H1 (cell line): ENCODE data around the gene ITGB2. TPM values are rescaled to one million over a fixed set of nuclear protein-coding genes. Genes with fewer than 3 reads are reported as not detected.

Source experiments
- CTCF ChIA-PET: fragments of 300-600 bp; sonication (Branson Sonifier 250); formaldehyde crosslinking; loops from one replicate; lab custom pipeline; 2021; ENCODE audit not compliant: partially characterized antibody; lab: Charles Lee
- POLR2A ChIA-PET: fragments of 300-600 bp; sonication (Branson Sonifier 250); formaldehyde crosslinking; loops from one replicate; lab custom pipeline; 2021; ENCODE audit warnings: inconsistent platforms; ENCODE audit not compliant: partially characterized antibody; lab: Charles Lee
- DNase-seq, 2 experiments: peaks; one replicate each; pipeline versions ENCODE4 v3.0.0 to v3.0.0-alpha.2; 2010 to 2022; ENCODE audit warnings: low spot score in 2 of 2, low read depth in 1 of 2, mixed read lengths in 1 of 2
- FAIRE-seq: peaks from 2 replicates; lab custom pipeline; 2011; peaks lifted over from hg19 to GRCh38; lab: Jason Lieb, UNC
- H2AFZ ChIP-seq: 2 replicates; pipeline ENCODE4 v1.8.1; 2012; ENCODE audit warnings: low read length, inconsistent platforms
- H2AK5ac ChIP-seq: 2 replicates; pipeline ENCODE4 v1.6.1; 2013; ENCODE audit warnings: low read depth, low read length
- H2BK120ac ChIP-seq: replicated peaks from 2 replicates; pipeline ENCODE3; 2013; ENCODE audit warnings: low read depth, low read length, inconsistent platforms
- H2BK12ac ChIP-seq: 2 replicates; pipeline ENCODE4 v1.6.1; 2013; ENCODE audit warnings: low read depth, low read length
- H2BK15ac ChIP-seq: 2 replicates; pipeline ENCODE4 v1.6.1; 2013; ENCODE audit warnings: low read length
- H2BK20ac ChIP-seq: 2 replicates; pipeline ENCODE4 v1.6.1; 2013; ENCODE audit warnings: low read length
- H2BK5ac ChIP-seq: 2 replicates; pipeline ENCODE4 v1.6.1; 2013; ENCODE audit warnings: low read depth, low read length
- H3K14ac ChIP-seq: 2 replicates; pipeline ENCODE4 v1.6.1; 2013; ENCODE audit warnings: inconsistent platforms; ENCODE audit not compliant: insufficient read length
- H3K18ac ChIP-seq: 2 replicates; pipeline ENCODE4 v1.6.1; 2013; ENCODE audit warnings: low read length; ENCODE audit errors: extremely low read depth
- H3K23ac ChIP-seq: 2 replicates; pipeline ENCODE4 v1.6.1; 2013; ENCODE audit warnings: inconsistent platforms; ENCODE audit not compliant: insufficient read length
- H3K23me2 ChIP-seq: 2 replicates; pipeline ENCODE4 v1.6.1; 2013; ENCODE audit warnings: low read depth, low read length
- H3K27ac ChIP-seq: 2 replicates; pipeline ENCODE4 v1.6.1; 2011; ENCODE audit warnings: low read depth, low read length, inconsistent platforms
- H3K27me3 ChIP-seq, 4 experiments: replicated peaks in 1 of 4; 1 replicate in 1 of 4; 2 replicates in 3 of 4; pipeline versions ENCODE4 v1.6.1 to v1.8.1; 2011 to 2013; ENCODE audit warnings: low read length in 3 of 4, mild to moderate bottlenecking in 3 of 4, inconsistent platforms in 2 of 4, mixed read lengths in 2 of 4, moderate library complexity in 1 of 4; ENCODE audit not compliant: control insufficient read depth in 3 of 4, insufficient read depth in 3 of 4; ENCODE audit errors: extremely low read depth in 1 of 4
- H3K36me3 ChIP-seq, 4 experiments: 2 replicates each; pipeline versions ENCODE4 v1.6.1 to v1.8.1; 2011 to 2013; ENCODE audit warnings: mild to moderate bottlenecking in 4 of 4, low read length in 3 of 4, moderate library complexity in 2 of 4, control low read depth in 1 of 4, inconsistent platforms in 1 of 4; ENCODE audit not compliant: insufficient read depth in 4 of 4, control insufficient read depth in 2 of 4
- H3K4ac ChIP-seq: replicated peaks from 2 replicates; pipeline ENCODE3; 2013; ENCODE audit warnings: low read length, low read depth, mixed read lengths, inconsistent platforms; ENCODE audit not compliant: insufficient read length
- H3K4me1 ChIP-seq, 4 experiments: replicated peaks in 1 of 4; 1 replicate in 1 of 4; 2 replicates in 3 of 4; pipeline versions ENCODE4 v1.6.1 to v1.8.1; 2011 to 2013; ENCODE audit warnings: low read length in 3 of 4, inconsistent platforms in 2 of 4, mixed read lengths in 1 of 4; ENCODE audit not compliant: insufficient read depth in 4 of 4, control insufficient read depth in 3 of 4
- H3K4me2 ChIP-seq, 2 experiments: 2 replicates each; pipeline versions ENCODE4 v1.6.1 to v1.8.1; 2011 to 2013; ENCODE audit warnings: low read depth in 2 of 2, low read length in 2 of 2, control low read depth in 1 of 2, inconsistent platforms in 1 of 2, mild to moderate bottlenecking in 1 of 2; ENCODE audit not compliant: insufficient read depth in 1 of 2
- H3K4me3 ChIP-seq, 4 experiments: fragments of 200-600, 300-600 bp in 1 of 4; sonication (generic), shearing (Covaris generic), sonication (Bioruptor Twin) in 1 of 4; 2 replicates each; pipeline versions ENCODE4 v1.5.1 to v1.8.1; 2011 to 2016; ENCODE audit warnings: low read length in 4 of 4, low read depth in 3 of 4, control low read depth in 2 of 4, inconsistent platforms in 2 of 4, mild to moderate bottlenecking in 2 of 4, mixed read lengths in 1 of 4, moderate library complexity in 1 of 4; ENCODE audit not compliant: insufficient read depth in 2 of 4; ENCODE audit errors: extremely low read depth in 1 of 4
- H3K56ac ChIP-seq: replicated peaks from 2 replicates; pipeline ENCODE3; 2013; ENCODE audit warnings: low read depth, mild to moderate bottlenecking, mixed read lengths, low read length, inconsistent platforms; ENCODE audit not compliant: insufficient read length
- H3K79me1 ChIP-seq: 2 replicates; pipeline ENCODE4 v1.6.1; 2013; ENCODE audit warnings: low read depth, low read length, control low read depth
- H3K79me2 ChIP-seq, 2 experiments: 2 replicates each; pipeline versions ENCODE4 v1.6.1 to v1.8.1; 2012 to 2013; ENCODE audit warnings: low read length in 2 of 2, mild to moderate bottlenecking in 2 of 2, inconsistent platforms in 1 of 2; ENCODE audit not compliant: insufficient read depth in 2 of 2, control insufficient read depth in 1 of 2
- H3K9ac ChIP-seq, 4 experiments: replicated peaks in 1 of 4; 1 replicate in 1 of 4; 2 replicates in 3 of 4; pipeline versions ENCODE4 v1.6.1 to v1.8.1; 2011 to 2013; ENCODE audit warnings: low read depth in 3 of 4, low read length in 3 of 4, control low read depth in 2 of 4, mild to moderate bottlenecking in 2 of 4, moderate library complexity in 2 of 4, inconsistent platforms in 1 of 4; ENCODE audit errors: extremely low read depth in 1 of 4
- H3K9me3 ChIP-seq, 2 experiments: 2 replicates each; pipeline versions ENCODE4 v1.6.1 to v1.8.1; 2012 to 2013; ENCODE audit warnings: mild to moderate bottlenecking in 2 of 2, moderate library complexity in 2 of 2, control low read depth in 1 of 2, inconsistent platforms in 1 of 2, low read depth in 1 of 2, low read length in 1 of 2, mixed read lengths in 1 of 2; ENCODE audit not compliant: insufficient read depth in 2 of 2
- H4K20me1 ChIP-seq, 2 experiments: replicated peaks in 1 of 2; 2 replicates each; pipeline versions ENCODE3 to v1.8.1; 2011 to 2013; ENCODE audit warnings: inconsistent platforms in 2 of 2, low read length in 2 of 2, mild to moderate bottlenecking in 1 of 2; ENCODE audit not compliant: insufficient read depth in 2 of 2, control insufficient read depth in 1 of 2
- H4K5ac ChIP-seq: 2 replicates; pipeline ENCODE4 v1.6.1; 2013; ENCODE audit warnings: low read length, low read depth, mixed read lengths, inconsistent platforms; ENCODE audit not compliant: insufficient read length
- H4K8ac ChIP-seq: 2 replicates; pipeline ENCODE4 v1.8.0; 2013; ENCODE audit warnings: mild to moderate bottlenecking, moderate library complexity, low read length, inconsistent platforms; ENCODE audit not compliant: insufficient read depth; ENCODE audit errors: extremely low read depth
- H4K91ac ChIP-seq: replicated peaks from 2 replicates; pipeline ENCODE3; 2013; ENCODE audit warnings: low read length, mixed read lengths, inconsistent platforms; ENCODE audit not compliant: insufficient read length
- TBP ChIP-seq: IDR thresholded peaks from 2 replicates; pipeline ENCODE4 v1.6.1; 2011; ENCODE audit warnings: low read depth, low read length, improper control_type of control experiment
- YY1 ChIP-seq: IDR thresholded peaks from 2 replicates; pipeline ENCODE4 v1.6.1; 2011; ENCODE audit warnings: low read depth, mild to moderate bottlenecking, low read length
- WGBS, 2 experiments: shearing (Covaris generic) in 1 of 2; methylation state at CpG; one replicate each; pipeline versions ENCODE4 v1.1.6 to v1.1.7; 2013 to 2015; ENCODE audit warnings: low lambda C conversion rate in 2 of 2, mixed read lengths in 2 of 2, inconsistent platforms in 1 of 2, low coverage in 1 of 2, missing lambda C conversion rate in 1 of 2; ENCODE audit not compliant: insufficient replicate concordance in 2 of 2, insufficient coverage in 1 of 2, insufficient read length in 1 of 2; ENCODE audit errors: extremely low coverage in 1 of 2, missing lambda C conversion rate in 1 of 2; 5-methylcytosine and 5-hydroxymethylcytosine counted together
- polyA plus RNA-seq, 7 experiments: library from polyadenylated mRNA; depleted of rRNA in 3 of 7; stranded (reverse) in 5 of 7; unstranded in 2 of 7; fragments of >200 nt in 5 of 7; fragments of 200-250 nt in 2 of 7; gene quantifications; 1 replicate in 5 of 7; 2 replicates in 1 of 7; 4 replicates in 1 of 7; pipeline versions ENCODE4 v1.2.1 to v1.2.3, GENCODE V29; 2011 to 2013; ENCODE audit warnings: missing spikeins in 2 of 7, mixed read lengths in 2 of 7
- total RNA-seq: library from RNA; stranded (reverse); fragmentation: NEBNext Ultra II Directional; extraction: Animal tissue kit (Norgen Biotek cat#: 25700); gene quantifications from 2 replicates; pipeline ENCODE4 v1.2.1, GENCODE V29; 2021

ITGB2 gene
- total and polyA plus RNA-seq, 2 of the 8 experiments (the other 6 are each of a cell fraction or from before 2014, with no cell fraction given), result 0.24 to 0.63 TPM

DNA sequence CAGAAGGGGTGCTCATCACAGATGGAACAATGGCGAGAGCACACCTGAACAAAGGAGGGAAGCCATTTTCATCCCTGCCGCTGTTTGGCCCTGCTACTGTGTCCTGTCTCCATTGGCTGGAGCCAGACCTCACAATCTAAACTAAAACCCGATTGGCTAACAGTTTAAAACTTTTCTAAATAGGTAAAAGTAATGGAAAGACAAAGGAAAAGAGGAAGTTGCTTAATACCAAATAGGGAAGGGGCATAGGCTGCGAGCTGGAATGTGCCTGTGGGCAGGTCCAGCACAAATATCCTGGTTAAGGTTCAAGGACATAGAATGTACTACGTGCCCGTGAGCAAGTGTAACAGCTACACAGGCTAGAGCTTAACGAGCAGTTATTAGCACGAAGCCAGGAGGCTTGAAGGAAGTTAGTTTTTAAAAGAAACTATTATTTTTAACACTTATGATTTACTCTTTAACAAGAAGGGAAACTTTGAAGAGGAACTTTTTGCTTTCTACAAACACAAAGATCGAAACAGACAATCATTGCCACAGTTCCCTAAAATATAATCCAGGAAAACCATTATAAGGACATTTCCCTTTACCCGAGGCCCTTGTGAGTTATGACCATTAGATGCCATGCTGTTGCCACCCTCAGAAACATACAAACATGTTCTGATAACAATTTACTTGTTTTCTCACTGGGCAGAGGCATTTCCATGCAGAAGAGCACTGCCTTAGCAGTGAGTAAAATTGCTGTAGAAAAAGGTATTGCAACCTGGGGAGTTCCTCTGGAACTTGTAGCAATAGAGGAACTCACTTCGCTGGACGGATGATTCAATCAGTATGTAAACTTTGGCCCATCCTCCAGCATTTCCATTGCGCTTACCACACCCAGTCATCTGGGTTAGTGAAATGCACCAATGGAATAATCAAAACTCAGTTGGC lies 42.4 kb downstream of the ITGB2 start:
- Histone ChIP-seq H3K23ac (no peak overlapping the region), H3K23me2 (peaks cover 9% of the 10 kb centered on the region; the same call in 1 of the 2 replicates), H3K27me3 (peaks cover 0 to 22% (median 15%) of the 10 kb centered on the region in 4 experiments; a peak in 5 of 7 replicates), H3K4ac (no peak overlapping the region), H2BK5ac (no peak overlapping the region), H3K4me1 (peaks cover 0 to 3% (median 0%) of the 10 kb centered on the region in 4 experiments; a peak in 3 of 7 replicates), H2BK120ac (no peak overlapping the region), H4K5ac (no peak overlapping the region)
- TF ChIP-seq TBP, result no peak
- TF ChIP-seq YY1, result peak; percentile 32; the same call in 1 of the 2 replicates
- TF ChIP-seq, all 59 proteins: peak for 1
- H3K79me2 ChIP-seq, result no peaks in the 10 kb centered on the region
- H3K4me3 ChIP-seq, result no peak overlapping the region
- no peaks in the 10 kb centered on the region for H3K9me3 ChIP-seq
- ChIA-PET CTCF (interaction anchor here (0.6 kb wide), 1 partner anchor 71 kb away, joined by 3 read pairs; no protein-coding TSS in a partner anchor), POLR2A (no interaction called here)
- 93% methylated on average over 13 of the region's 13 CpGs; no CpG with 5 or more reads in 1 of the 2 experiments for WGBS, 2 experiments
- no peak overlapping the region for H3K9ac ChIP-seq
- no peak overlapping the region for H3K4me2 ChIP-seq
- no peaks in the 10 kb centered on the region for H3K79me1 ChIP-seq
- no peak for DNase-seq
- H4K20me1 ChIP-seq, result no peaks in the 10 kb centered on the region
- H2BK20ac ChIP-seq, result no peak overlapping the region
- no peak for FAIRE-seq
- no peak overlapping the region for H3K18ac ChIP-seq
- no peak overlapping the region for H3K14ac ChIP-seq
- no peak overlapping the region for H3K27ac ChIP-seq
- no peak overlapping the region for H4K91ac ChIP-seq
- H2AFZ ChIP-seq, result no peak overlapping the region
- H2BK12ac ChIP-seq, result 0 out of 2 replicates have a peak overlapping the region, but pooled peaks have one; percentile 29
- H3K56ac ChIP-seq, result no peak overlapping the region
- no peaks in the 10 kb centered on the region for H3K36me3 ChIP-seq
- H2BK15ac ChIP-seq, result no peak overlapping the region
- no peak overlapping the region for H4K8ac ChIP-seq
- H2AK5ac ChIP-seq, result no peak overlapping the region
